IgD-negative memory B cell (primary cell): ENCODE data around the gene SLIT1. TPM values are rescaled to one million over a fixed set of nuclear protein-coding genes. Genes with fewer than 3 reads are reported as not detected.
A peak's percentile ranks its signal among the peaks of the same experiment; 100 is the strongest.

Source experiments
- H3K27ac Mint-ChIP-seq, 3 donors: one replicate each; pipeline ENCODE4 v1.8.0; 2020 to 2022; ENCODE audit warnings: mild to moderate bottlenecking in 3 of 3, mixed read lengths in 3 of 3, moderate library complexity in 1 of 3
- H3K27me3 Mint-ChIP-seq: one replicate; pipeline ENCODE4 v1.8.0; 2021; ENCODE audit warnings: mixed read lengths
- H3K36me3 Mint-ChIP-seq: one replicate; pipeline ENCODE4 v1.8.0; 2020; ENCODE audit warnings: mild to moderate bottlenecking, mixed read lengths
- H3K4me1 Mint-ChIP-seq, 3 donors: one replicate each; pipeline ENCODE4 v1.8.0; 2020 to 2022; ENCODE audit warnings: mixed read lengths in 3 of 3, mild to moderate bottlenecking in 1 of 3
- H3K4me3 Mint-ChIP-seq, 4 donors: one replicate each; pipeline ENCODE4 v1.8.0; 2020 to 2022; ENCODE audit warnings: mild to moderate bottlenecking in 4 of 4, mixed read lengths in 4 of 4, moderate library complexity in 3 of 4
- H3K9me3 Mint-ChIP-seq, 3 donors: one replicate each; pipeline ENCODE4 v1.8.0; 2020 to 2021; ENCODE audit warnings: mixed read lengths in 3 of 3, mild to moderate bottlenecking in 1 of 3
- polyA plus RNA-seq: library from polyadenylated mRNA; unstranded; fragments of 300-500 nt; fragmentation: Illumina TruSeq; gene quantifications from one replicate; pipeline ENCODE4 v1.2.3, GENCODE V29; 2021

The SLIT1 gene
- not detected for polyA plus RNA-seq

DNA sequence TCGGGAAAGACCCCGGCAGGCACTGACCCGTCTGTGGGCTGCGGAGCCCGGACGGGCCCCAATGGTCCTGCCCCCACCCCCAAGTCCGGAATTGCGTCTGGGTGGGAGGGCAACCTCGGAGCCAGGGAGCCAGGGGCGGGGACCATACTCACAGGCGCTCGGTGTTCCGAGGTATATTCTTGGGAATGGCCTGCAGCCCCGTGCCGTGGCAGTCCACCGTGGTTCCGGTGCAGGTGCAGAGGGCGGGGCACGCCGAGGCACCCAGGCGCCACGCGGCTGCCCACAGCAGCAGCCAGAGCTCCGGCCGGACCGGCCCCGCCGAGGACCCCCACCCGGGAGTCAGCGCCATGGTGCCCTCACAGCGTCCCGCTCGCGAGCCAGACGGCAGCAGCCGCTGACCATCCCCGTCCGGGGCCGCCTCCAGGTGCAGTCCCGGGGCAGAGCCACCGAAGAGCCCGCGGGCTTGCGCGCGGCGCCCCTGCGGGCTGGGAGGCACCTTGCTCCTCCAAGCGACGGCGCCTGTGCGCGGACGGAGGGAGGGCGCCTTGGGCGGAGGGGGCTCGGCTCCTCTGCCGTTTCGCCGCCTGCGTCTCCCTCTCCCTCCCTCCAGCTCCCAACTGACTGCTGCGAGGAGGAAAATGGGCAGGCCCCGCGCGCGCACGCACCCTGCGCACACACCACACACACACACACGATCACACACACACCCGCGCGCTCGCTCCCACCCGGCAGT, at the start of gene SLIT1:
Gene SLIT1 (minus strand): TSS at position 634 of the 733 bp plus-strand sequence. CDS start 285 bp downstream, at position 349.
- peaks cover 0 to 2% (median 0%) of the 10 kb centered on the region in 3 donors for H3K9me3 Mint-ChIP-seq
- peaks cover 40% of the 10 kb centered on the region for H3K27me3 Mint-ChIP-seq
- H3K4me3 Mint-ChIP-seq: peak within 1 kb of the TSS in 3 of 4 donors; percentile 62 to 77 (median 75)
- no peaks in the 10 kb centered on the region for H3K36me3 Mint-ChIP-seq
- no peak within 1 kb of the TSS for H3K27ac Mint-ChIP-seq
- H3K4me1 Mint-ChIP-seq: peaks cover 3 to 5% (median 4%) of the 10 kb centered on the region in 3 donors

DNA sequence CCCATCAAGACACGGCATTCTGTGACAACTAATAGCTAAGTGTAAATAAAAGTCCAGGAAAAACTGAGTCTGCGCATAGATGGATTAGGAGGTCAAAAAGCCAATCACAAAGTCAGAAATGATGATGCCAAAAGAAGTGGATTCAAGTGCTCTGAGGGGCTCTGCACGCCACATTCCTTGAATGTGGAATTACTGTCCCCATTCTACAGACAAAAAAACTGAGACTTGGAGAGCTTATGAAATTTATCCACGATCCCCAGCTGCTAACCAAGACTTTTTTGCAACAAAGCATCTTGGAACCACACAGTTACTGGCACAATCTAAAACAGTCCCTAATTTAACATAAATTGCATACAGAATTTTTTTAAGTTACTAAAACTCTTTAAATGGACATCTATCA, 49.6 kb upstream of the SLIT1 start:
- Mint-ChIP-seq H3K27me3 (no peaks in the 10 kb centered on the region), H3K36me3 (peaks cover 6% of the 10 kb centered on the region), H3K27ac (no peak overlapping the region), H3K9me3 (no peaks in the 10 kb centered on the region), H3K4me3 (no peak overlapping the region), H3K4me1 (peaks cover 0 to 4% (median 0%) of the 10 kb centered on the region in 3 donors)

DNA sequence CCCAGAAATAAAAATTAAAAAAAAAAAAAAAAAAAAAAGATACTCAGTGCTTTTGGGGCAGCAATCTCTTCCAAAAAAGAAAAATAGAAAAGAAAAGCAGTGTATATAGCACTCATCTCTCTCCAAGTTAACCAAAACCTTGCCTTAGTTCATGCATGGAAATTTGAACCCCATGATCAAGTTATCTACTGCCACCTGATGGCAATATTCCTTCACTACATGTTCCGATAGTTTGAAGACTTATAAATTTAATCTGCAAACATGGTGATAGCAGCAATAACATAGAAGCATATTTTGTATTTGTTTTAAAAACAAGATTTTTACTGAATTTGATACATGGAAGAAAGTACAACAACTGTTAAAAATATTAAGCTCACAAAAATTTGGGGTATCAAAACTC, 48.6 kb upstream of the SLIT1 start:
- H3K4me3 Mint-ChIP-seq: no peak overlapping the region
- H3K9me3 Mint-ChIP-seq: no peaks in the 10 kb centered on the region

DNA sequence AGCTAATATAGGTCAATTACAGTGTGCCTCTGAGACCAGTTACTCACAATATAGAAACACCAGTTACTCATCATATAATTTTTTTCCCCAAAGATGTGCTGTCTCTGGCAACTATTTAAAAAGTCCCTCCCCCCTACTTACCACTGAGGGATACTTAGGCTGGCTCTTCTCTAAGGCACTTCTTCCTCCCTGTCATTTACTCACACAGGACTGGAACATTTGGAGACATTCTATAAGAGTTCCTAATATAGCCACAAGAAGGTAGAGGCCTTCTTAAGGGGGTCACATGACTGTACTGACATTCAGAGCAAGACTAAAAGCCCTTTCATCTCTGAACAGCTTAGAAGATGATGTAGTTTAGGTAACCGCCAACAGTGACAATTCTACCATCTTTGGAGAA, 44.4 kb upstream of the SLIT1 start:
- Mint-ChIP-seq H3K9me3 (no peaks in the 10 kb centered on the region), H3K27me3 (no peaks in the 10 kb centered on the region), H3K27ac (peak overlapping the region in 1 of 3 donors; percentile 35), H3K4me1 (peaks cover 0 to under 1% (median 0%) of the 10 kb centered on the region in 3 donors), H3K4me3 (no peak overlapping the region), H3K36me3 (peaks cover 12% of the 10 kb centered on the region)

More for the DNA sequence above, 48.6 kb upstream of the SLIT1 start:
- peaks cover 0 to 4% (median 0%) of the 10 kb centered on the region in 3 donors for H3K4me1 Mint-ChIP-seq
- no peak overlapping the region for H3K27ac Mint-ChIP-seq
- H3K27me3 Mint-ChIP-seq: no peaks in the 10 kb centered on the region
- peaks cover 6% of the 10 kb centered on the region for H3K36me3 Mint-ChIP-seq

DNA sequence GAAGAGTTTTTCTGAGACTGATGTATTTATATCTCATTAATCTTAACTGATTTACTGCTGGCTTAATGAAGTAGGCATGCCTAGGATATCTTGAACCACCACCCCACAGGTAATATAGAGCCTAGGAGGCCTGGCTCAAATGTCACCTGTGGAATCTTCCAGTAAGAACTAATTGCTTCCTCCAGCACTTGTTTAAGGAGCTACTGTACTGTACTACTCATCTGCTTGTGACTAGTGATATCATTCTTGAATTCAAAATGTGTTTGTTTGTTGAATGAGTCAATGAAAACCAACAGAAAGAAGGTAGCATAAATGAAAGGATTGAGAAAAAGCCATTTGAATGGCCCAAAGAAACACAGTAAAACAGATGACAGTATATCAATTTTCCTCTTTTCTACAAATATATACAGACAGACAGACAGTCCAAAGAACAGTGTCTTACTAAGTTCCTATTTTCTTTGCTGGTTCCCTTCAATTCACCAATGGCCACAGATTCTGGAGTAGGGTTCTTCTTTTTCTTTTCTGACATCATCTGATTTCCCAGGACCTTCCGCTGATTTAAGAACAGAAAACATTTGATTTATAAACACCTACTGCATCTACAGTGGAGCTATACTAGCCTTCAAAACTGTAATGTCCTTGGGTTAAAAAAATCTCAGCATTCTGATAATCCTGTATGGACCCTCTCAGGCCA, 43.7 kb upstream of the SLIT1 start:
- H3K27me3 Mint-ChIP-seq: no peaks in the 10 kb centered on the region
- peaks cover 0 to 1% (median 0%) of the 10 kb centered on the region in 3 donors for H3K4me1 Mint-ChIP-seq

DNA sequence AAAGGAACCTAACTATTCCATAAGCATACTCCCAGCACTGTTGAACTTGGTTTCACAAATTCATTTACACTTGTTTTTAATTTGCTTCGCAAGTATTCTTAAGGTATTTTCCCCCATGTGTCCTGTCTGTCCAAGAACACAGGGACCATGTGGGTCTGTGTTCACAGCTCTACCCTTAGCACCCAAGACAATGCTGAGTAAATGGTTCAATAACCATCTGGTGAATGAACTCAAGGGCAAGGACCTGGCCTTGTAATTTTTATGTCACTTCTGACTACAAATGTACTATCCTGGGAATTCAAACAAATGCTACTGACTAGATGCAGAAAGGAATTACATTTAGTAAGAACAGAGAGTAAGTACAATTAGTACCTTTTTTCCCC, 43.0 kb upstream of the SLIT1 start:
- no peaks in the 10 kb centered on the region for H3K9me3 Mint-ChIP-seq
- H3K27me3 Mint-ChIP-seq: no peaks in the 10 kb centered on the region
- H3K4me1 Mint-ChIP-seq: peaks cover 0 to 1% (median 0%) of the 10 kb centered on the region in 3 donors
- no peak overlapping the region for H3K4me3 Mint-ChIP-seq
- H3K27ac Mint-ChIP-seq: no peak overlapping the region
- peaks cover 13% of the 10 kb centered on the region for H3K36me3 Mint-ChIP-seq

More for the DNA sequence above, 43.7 kb upstream of the SLIT1 start:
- Mint-ChIP-seq H3K27ac (peak overlapping the region in 1 of 3 donors; percentile 35), H3K36me3 (peaks cover 12% of the 10 kb centered on the region), H3K4me3 (no peak overlapping the region), H3K9me3 (no peaks in the 10 kb centered on the region)

DNA sequence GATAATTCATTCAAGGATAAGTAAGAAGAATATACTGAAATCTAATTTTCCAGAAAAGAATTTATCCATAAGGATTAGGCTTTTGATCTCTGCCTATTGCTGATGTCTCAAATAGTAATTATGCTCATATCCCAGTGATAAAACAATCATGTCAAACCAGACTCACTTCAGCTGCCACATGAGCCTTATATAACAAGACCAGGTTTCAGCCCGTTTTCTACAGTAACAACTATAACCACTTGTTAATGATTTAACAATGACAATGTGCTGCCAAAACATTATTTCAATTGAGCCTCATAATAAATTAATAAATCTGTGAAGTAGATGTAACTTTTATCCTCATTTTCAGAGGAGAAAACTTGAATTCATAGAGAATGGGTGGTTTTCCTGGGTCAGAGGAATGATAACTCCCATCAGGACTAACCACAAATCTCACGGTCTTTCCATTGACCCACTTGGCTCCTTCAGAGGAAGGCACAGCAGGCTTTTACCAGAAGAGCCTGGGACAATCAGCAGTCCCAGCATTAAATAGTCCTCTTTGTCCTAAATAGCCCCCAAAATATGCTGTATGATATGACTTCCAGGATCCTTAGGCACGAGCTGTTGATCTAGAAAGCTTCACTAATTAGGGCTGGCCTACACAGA, 42.5 kb upstream of the SLIT1 start:
- Mint-ChIP-seq H3K27me3 (no peaks in the 10 kb centered on the region), H3K36me3 (peaks cover 13% of the 10 kb centered on the region), H3K4me1 (peaks cover 0 to 1% (median 0%) of the 10 kb centered on the region in 3 donors), H3K9me3 (no peaks in the 10 kb centered on the region), H3K4me3 (no peak overlapping the region), H3K27ac (no peak overlapping the region)

DNA sequence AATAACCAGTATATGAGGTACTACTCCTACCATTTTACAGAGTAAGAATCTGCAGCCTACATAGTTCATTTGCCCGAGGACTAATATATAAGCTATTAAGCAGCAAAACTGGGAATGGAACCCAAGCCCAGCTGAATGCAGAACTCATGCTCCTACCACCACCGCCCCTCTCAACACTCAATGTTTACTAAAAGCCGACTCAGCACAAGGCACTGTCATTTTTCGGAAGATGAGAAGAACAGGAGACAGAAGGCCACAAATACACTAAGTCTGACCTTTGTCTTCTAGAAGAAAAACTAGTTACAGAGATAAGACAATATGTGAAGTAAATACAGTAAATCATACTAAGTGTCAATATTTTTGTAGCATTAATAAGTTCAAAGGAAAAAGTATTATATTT, 40.6 kb upstream of the SLIT1 start:
- H3K4me3 Mint-ChIP-seq: no peak overlapping the region
- no peak overlapping the region for H3K27ac Mint-ChIP-seq
- peaks cover 0 to 1% (median 0%) of the 10 kb centered on the region in 3 donors for H3K4me1 Mint-ChIP-seq
- H3K27me3 Mint-ChIP-seq: no peaks in the 10 kb centered on the region
- H3K36me3 Mint-ChIP-seq: peaks cover 12% of the 10 kb centered on the region
- H3K9me3 Mint-ChIP-seq: no peaks in the 10 kb centered on the region

DNA sequence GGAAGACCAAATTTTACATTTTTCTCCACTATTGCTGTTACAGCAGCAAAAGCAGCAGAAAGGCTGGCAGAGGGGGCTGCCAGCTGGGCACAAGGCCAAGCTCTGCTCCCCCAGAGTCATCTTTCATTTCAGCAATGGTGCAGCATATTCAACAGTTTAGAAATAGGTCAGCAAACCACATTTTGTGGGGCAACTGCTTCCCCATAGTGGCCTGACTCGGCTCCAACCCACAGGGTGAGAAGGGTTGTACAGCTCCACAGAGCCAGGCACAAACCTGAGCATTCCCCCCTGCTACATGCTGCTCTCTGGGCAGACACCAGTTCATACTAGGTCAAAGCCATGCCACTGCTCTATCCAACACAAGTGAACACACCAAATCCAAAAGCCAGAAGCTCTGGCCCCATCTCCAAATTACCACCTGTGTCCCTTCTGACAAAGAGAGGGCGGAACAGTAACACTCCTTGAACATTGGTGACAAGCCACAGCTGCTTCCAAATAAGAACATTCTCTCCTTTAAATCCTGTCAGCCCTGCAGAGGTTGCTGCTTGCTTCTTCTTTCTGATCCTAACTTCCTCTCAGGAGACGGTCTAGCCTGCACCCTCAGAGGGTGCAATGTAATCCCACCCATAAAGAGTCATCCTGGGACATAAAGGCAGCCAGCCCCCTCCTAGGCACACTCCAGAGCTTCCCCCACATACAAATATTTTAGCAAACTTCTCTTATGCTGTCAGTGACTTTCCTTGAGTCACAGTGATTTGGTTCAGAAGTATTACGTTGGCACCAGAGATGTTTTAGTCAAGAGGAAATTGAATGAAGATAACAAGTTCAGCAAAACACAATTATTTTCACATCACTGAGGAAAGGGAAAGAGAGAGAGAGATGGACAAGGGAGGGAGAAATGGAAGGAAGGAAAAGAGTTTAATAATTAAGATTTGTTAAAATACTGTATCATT, 39.0 kb upstream of the SLIT1 start:
- peaks cover 10% of the 10 kb centered on the region for H3K36me3 Mint-ChIP-seq

DNA sequence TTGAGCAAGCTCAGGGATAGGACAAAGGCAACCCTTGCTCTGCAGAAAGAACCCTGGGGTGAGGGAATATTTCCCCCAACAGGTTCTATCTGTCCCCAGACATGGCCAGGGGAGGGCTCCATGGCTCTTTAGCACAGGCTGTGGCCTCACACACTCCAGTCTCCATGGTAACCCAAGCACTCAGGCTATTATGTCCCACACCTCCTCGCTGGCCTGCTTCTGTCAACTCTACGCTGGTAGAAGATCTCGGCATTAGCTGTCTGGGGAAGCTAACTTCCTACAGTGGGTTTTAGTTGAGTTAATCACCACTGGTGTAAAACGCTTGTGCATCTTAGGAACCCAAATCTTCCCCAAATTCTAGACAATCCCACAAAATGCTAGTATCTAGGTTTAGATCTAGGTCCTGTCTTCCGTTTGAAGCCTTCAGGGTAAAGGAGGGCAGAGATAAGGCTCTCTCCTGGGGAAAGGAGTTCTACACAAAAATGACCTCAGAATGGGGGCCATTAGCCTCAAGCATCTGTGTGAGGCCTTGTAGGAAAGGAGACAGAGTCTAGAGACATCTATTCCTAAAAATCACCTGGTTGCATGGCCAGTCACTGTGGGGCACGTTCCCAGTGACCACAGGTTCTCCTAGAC, 36.7 kb upstream of the SLIT1 start:
- Mint-ChIP-seq H3K27ac (no peak overlapping the region), H3K27me3 (no peaks in the 10 kb centered on the region), H3K4me1 (peaks cover 0 to 3% (median 0%) of the 10 kb centered on the region in 3 donors), H3K36me3 (peaks cover 5% of the 10 kb centered on the region), H3K9me3 (no peaks in the 10 kb centered on the region), H3K4me3 (no peak overlapping the region)

More for the DNA sequence above, 39.0 kb upstream of the SLIT1 start:
- H3K27ac Mint-ChIP-seq: no peak overlapping the region
- no peak overlapping the region for H3K4me3 Mint-ChIP-seq
- H3K27me3 Mint-ChIP-seq: no peaks in the 10 kb centered on the region
- H3K4me1 Mint-ChIP-seq: peaks cover 0 to 1% (median 0%) of the 10 kb centered on the region in 3 donors
- no peaks in the 10 kb centered on the region for H3K9me3 Mint-ChIP-seq

DNA sequence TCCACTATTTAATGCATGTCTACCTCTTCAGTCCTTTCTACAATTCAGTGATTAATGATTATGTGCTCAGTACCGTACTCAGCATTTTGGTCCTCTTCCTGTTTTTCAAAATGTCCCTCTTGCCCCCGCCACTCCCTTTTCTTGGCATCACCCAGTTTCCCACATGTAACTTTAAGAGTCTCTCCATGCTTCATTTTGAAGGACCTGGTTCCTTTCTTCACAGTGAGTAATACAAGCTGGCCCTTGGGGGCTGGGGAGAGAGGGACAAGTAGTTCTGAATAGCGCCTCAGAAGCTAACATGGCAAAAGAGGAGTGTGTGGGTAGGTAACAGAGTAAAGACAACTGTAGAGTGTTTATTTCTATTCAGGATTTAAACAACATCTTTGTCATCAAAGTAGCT, 34.6 kb upstream of the SLIT1 start:
- H3K27ac Mint-ChIP-seq: no peak overlapping the region
- no peaks in the 10 kb centered on the region for H3K9me3 Mint-ChIP-seq
- H3K36me3 Mint-ChIP-seq: peaks cover 1% of the 10 kb centered on the region
- H3K4me3 Mint-ChIP-seq: peak overlapping the region in 1 of 4 donors; percentile 54
- peaks cover 0 to 3% (median 0%) of the 10 kb centered on the region in 3 donors for H3K4me1 Mint-ChIP-seq
- H3K27me3 Mint-ChIP-seq: no peaks in the 10 kb centered on the region

DNA sequence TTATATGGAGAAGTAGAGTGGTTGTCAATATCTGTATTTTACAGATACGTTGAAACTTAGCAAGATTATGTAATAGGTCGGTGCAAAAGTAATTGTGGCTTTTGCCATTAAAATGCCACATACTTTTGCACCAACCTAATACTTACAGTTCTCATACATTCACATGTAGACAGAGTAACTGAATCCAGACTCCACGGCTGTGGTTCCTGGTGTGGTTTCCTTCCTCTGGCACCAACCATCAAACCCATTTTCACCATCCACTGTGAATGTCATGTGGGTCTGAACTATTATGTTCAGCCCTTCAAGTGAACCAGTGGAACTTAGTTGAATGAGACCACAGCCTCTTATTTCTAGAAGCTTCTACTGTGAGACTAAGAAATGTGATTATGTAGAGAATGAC, 31.5 kb upstream of the SLIT1 start:
- Mint-ChIP-seq H3K36me3 (peaks cover 1% of the 10 kb centered on the region), H3K27me3 (no peaks in the 10 kb centered on the region), H3K9me3 (no peaks in the 10 kb centered on the region), H3K27ac (no peak overlapping the region), H3K4me3 (no peak overlapping the region), H3K4me1 (peaks cover 0 to 5% (median 0%) of the 10 kb centered on the region in 3 donors)

DNA sequence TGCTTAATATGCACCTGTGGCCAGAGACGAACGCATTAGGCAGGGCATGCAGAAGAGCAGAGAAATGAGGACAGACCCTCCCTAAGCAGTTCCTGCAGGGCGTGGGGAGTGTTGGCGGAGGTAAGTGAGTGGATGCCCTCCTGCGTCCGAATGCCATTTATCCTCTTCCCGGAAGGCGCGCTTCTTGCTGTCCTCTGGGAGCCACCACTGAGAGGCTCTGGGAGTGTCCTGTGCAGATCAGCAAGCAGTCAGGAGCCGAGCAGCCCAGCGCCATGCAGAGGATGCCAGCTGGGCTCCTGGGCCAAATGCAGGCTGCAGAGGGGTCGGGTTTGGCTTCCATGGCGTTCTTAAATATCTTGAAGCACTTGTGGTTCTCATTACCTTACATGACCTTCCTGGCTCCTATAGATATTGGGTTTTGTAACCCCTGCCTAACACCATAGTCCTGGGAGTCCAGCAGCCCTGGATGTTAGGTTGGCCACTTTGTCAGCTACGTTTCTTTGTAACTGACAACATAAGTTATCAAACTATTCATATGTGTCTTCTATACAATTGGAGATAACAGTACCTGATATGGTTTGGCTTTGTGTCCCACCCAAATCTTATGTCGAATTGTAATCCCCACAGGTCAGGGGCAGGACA, 30.0 kb upstream of the SLIT1 start:
- Mint-ChIP-seq H3K4me1 (peaks cover 0 to 5% (median 0%) of the 10 kb centered on the region in 3 donors), H3K27ac (no peak overlapping the region), H3K27me3 (no peaks in the 10 kb centered on the region), H3K36me3 (peaks cover 1% of the 10 kb centered on the region), H3K9me3 (no peaks in the 10 kb centered on the region), H3K4me3 (no peak overlapping the region)
